HG03432 (cell line): ENCODE data around the gene SIGLEC6.

Source experiments
- ATAC-seq: cut with Tn5 transposase; IDR thresholded peaks from one replicate; pipeline ENCODE4 v1.9.1; 2021; ENCODE audit warnings: mild to moderate bottlenecking, moderate library complexity; ENCODE audit not compliant: unreplicated experiment

Gene SIGLEC6

DNA sequence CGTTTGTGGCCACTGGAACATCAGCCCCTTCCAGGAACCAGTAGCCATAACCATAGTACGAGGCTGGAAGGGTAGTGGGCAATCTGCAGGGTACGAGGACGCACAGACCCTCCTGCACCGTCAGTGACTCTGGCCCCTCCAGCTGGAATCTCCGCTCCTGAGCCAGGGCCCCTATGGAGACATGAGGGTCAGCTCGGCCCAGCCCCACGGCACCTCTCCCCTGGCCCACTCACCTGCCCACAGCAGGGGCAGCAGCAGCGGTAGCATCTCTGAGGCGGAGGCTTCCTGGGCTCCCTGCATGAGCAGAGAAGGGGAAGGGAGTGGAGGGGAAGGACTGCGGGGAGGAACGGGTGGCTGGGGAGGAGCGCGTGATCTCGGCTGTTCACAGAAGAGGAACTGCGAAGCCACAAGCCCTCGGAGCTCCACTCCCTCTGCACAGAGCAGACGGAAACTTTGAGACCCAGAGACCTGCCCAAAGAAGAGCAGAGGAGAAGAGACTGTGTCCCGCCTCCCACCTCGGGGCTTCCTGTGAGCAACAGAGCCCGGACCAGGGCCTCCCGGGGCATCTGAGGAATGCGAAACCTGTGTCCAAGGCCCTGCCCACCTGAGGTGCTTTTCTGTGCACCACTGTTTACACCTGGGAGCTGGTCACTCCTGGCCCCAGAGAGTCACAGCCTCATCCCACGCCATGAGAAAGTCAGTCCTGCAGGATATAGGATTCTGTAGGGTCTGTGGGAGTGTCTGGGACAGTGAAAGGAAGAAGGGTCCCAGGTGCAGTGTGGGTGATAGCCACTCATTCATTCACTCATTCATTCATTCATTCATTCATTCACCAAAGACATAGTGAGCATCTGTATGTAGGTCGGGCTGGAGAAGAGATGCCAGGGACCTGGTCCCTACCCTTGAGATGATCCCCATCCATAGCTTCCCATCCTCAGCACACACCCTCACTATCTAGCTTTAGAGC is at the start of gene SIGLEC6:
SIGLEC6 (minus strand) TSS at position 322 of the 967 bp plus-strand sequence; CDS start at position 300, 22 bp downstream.
- ATAC-seq = peak; percentile 54

DNA sequence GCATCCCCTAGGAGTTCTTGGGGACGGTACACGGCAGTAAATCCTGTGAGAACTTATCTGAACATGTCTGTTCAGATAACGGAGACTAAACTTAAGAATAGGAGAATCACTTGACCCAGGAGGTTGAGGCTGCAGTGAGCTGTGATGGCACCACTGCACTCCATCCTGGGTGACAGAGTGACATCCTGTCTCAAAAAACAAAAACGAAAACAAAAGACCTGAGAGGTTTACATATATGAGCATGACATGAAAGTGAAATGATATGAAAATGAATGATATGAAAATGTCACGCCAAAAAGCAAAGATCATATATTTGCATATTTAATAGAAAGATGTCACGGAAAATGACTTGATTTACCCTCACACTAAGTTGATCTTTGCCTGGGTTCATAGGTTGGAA is 45.4 kb upstream of the SIGLEC6 start:
- ATAC-seq = no peak

DNA sequence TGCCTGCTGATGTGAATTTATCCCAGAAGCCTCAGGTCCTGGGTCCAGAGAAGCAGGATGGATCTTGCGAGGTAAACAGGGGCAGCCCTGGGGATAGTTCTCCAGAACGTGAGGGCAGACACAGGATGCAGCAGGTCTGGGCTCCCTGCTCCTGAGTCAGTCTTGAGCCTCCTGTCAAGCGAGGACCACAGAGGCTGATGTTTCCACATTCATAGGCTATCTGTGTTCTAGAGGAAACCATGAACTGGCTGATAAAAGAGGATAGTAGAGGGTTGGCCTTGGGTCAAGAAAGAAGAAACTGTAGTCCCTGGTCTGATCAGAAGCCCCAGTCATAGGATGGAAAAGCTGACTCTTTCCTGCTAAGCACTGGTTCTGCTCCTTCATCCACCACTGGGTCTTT is 41.9 kb upstream of the SIGLEC6 start:
- ATAC-seq = no peak

DNA sequence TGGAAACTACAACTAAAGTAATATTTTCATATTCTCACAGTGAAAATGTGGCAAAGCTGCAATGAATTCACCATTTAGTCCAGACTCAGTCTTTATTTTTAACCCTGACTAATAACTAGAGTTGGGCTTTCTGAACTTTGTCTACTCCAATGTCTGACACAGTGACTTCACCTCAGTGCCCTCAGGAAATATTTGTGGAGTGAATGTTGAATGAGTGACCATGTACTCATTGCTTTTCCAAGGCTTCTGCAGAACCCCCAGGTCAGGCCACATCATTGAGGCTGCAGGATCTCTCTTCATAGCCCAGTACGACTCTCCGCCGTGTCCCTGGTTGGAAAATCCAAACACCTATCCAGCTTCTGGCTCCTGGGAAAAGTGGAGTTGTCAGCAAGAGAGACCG is 41.4 kb upstream of the SIGLEC6 start:
- ATAC-seq = no peak

DNA sequence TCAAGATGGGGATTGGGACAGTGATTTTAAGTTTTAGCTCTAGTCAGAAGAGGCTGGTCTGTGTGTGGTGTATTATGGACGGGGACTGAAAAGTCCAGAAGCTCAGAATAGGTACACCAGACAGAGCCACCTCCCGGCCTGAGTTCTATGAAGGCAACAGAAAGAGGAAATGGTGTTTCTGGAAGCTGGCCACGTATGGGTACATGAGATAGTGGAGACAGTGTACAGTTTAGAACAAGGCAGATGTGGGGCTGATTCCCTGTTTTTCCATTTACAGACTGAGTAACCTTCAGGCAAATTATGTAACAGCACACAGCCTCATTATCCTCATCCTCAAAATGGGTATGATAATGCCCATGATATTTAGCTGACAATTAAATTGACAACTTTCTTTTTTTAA is 40.9 kb upstream of the SIGLEC6 start:
- ATAC-seq = no peak

DNA sequence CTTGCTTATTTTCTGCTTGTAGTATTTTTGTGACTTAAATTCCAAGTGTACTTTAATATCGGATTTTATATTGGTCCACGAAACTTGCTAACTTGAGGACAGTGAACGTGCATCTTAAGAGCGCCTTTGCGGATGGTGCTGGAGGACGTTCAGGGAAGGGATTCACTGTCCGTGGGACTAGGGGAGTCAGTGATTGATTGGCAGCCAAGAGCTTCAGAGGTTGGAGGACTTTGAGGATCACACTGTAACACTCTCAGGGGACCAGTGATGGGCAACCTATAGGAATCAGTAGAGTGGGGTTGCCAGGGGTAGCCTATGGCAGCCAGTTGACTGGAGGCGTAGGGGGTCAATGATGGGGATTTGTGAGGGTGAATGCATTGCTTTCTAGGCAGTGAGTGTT is 40.1 kb upstream of the SIGLEC6 start:
- peak; percentile 14 for ATAC-seq

DNA sequence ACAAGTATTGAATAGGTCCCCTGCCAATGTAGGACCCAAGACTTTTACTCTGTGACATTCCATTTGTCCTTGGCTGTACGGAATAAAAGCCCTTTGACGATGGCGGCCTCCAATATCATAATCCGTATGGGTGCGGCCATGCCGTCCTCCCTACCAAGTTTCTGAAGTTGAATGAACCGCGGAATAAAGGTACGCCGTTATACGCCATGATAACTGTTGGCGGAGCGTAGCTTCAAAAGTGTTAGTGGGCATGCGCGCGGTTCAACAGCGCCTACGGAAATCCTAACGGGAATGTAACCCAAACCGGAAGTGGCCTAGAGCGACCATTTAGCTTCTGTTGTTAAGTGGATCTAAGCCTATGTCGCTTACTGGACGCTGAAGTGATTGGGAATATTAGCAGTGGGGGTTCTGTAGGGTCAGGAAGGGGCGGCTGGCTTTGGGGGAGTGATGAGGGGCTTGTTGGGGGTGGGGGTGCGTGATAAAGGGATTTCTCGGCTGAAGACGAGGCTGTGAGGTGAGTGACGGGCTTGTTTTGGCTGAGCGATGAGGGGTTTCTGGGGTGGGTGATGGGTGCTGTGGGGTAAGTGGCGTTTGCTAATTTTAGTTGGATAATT is 39.6 kb upstream of the SIGLEC6 start, which contains the start of gene ZNF175:
ZNF175 (plus strand) TSS at position 322 of the 614 bp plus-strand sequence. CDS start 2,047 bp downstream, outside the sequence.
- ATAC-seq = peak; percentile 78

DNA sequence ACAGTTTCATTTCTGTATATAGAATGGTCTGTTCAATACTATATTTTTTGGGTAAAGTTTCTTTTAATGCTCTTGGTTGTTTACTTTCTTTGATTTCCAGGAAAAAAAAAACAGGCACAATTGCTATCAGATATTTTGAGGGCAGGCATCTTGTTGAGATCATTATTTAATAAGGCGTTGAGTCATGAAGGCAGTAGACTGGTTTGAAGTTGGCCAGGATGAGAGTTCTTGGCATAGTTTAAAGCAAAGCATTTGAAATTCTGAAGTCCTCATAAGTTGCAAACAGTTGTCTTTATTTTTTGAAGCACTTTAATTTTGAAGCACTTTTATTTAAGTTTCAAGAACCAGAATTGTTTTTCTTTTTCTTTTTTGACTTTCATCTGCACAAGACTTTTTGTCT is 37.0 kb upstream of the SIGLEC6 start:
- no peak for ATAC-seq

DNA sequence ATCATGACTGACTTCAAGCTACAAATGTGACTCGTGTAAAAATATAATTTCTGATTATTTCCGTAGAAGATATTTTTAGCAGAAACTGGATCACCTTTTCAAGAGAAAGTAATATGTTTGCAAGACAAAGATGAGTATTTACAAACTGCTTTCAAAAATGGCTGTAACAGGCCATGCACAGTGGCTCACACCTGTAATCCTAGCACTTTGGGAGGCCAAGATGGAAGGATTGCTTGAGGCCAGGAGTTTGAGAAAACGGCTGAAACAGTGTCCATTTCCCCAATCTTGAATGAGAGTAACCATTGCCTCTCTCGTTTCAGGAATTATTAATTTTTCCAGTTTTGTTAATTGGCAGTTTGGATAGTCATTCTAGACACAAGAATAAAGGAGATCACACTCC is 36.1 kb upstream of the SIGLEC6 start:
- ATAC-seq = no peak

DNA sequence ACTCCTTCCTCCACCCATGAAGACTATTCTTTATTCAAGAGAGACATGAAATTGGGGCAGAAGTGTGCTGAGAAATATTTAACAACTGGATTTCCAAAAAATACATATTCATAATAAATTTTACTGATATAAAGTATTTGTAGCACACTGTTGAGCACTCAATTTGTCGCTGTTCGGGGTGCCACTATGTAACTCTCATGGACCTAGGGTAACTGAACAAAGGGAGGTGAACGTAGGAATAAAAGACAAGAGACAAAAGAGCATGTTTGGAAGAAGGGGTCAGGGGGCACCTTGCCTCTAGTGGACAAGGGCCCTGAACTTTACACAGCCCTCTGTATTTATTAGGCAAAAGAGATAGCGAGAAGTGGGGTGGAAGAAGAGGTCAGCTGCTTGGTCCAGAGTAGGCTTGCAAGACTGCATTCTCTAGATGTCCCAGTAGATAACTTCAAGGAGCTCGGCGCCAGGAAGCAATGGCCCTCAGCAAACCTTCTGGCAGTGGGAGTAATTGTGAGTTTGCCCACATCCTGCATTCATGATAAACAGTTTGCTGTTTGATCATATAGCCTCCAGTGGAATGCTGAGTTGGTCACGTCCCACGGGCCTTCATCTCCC is 35.1 kb upstream of the SIGLEC6 start:
- no peak for ATAC-seq

DNA sequence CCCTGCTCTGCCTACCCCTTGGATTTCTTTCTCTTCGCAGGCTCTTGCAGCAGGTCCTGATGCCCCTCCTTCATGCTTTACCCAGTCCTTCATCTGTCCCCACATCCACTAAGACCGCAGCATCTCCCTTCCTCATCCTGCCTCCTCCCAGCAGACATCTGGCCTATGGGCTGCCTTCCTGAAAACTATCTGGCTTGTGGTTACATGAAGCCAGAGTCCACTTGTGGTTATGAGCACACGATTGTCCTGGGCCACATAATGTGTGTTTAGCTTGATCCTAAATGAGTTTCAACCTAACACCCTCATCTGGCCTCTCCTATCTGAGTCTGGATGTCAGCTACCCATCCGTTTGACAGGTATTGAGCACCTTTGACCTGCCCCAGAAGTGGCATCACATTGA is 34.1 kb upstream of the SIGLEC6 start:
- no peak for ATAC-seq

DNA sequence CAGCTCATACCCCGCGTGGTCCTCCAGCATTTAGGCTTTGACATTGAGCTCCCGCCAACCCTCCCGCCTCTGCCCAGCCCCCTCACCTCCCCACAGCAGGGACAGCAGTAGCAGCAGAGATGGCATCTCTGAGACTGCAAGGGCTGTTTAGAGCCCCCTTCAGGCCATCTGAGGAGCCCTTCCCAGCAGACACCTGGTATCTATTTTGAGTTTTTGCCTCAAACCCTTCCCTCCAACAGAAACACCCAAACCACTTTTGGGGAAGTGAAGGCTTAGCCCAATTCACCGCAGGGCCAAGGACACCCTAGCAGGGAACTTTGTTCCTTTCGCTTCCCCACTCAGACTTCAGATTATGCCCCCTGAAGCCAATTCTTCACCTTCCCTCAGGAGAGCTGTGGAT is 33.3 kb upstream of the SIGLEC6 start:
- no peak for ATAC-seq

DNA sequence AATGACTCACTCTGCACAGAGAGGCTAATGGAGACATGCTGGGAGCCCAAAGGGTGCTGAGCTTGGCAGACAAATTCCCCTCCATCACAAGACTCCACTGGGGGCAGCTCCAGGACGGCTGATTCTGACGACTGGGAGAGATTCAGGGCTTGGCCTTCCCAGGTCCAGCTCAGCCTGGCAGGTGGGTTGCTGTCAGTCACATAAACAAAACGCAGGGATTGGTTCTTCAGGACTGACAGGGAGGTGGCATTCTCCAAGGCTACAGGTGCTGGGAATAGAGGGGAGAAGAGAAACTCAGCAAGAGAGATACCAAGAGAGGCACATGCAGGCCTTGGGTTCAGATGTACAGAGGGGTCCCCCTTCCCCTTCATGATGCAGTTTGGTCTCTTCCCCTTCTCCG is 28.9 kb upstream of the SIGLEC6 start:
- no peak for ATAC-seq

DNA sequence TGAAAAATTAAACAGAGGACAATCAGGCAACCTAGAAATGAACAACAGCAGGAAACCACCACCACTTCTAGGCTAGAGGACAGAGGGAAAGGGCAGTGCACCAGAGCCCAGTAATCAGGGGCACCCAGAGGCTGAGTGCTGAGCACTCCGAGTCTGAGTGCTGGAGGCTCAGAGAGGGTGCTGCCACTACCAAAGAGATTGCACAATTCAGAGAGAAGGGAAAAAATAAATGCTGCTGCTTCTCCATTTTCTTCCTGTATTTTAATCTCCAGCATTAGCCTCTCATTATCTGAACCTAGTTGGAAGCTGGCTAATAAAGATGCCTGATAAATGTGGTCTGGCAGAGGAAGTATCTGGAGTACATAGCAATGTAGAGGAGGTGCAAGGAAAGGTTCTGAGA is 27.8 kb upstream of the SIGLEC6 start:
- ATAC-seq = no peak

DNA sequence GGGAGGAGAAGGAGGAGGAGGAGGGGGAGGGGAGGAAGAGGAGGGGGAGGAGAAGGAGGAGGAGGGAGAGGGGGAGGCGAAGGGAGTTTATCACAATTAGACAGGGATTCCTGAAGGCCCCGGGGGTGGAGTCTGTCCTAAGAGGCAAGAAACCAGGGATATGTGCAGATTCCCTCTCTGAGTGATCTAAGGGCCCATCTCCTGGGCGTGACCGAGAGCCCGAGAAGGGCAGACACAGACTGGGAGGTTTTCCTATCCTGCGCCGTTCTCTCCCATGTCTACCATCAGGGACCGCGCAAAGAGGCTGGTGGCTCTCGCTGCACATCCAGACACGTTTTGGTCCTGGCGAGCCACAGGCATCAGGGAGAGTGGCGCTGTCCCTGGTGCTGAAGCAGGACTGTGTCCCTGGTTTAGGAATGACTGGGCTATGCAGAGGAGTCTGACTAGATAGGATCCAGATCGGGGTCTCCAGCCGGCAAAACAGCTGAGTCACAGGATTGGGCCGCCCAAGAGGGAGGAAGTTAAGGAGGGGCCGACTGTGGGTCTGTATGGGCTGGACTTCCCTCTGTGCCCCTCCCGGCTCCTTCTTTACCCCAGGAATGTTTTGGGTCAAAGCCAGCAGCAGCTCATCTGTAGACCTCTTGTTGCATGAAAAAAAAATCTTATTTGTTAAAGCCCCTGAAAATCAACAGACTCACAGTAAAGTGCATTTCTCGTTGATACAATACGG is 21.7 kb upstream of the SIGLEC6 start:
- ATAC-seq = no peak

DNA sequence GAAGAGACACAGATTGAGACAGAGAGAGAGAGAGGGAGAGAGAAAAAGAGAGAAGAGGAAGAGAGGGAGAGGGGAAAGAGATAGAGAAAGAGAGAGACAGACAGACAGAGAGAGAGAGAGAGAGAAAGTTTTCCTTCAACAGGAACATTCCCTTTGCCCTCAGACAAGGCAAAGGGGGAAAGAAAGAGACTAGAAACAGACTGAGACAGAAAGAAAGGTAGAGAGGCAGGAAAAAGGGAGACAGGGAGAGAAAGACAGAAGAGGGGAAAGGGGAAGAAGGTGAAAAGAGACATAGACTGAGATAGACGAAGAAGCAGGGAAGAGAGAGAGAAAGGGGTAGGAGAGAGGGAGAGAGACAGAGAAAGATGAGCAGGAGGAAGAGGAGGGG is 21.1 kb upstream of the SIGLEC6 start:
- ATAC-seq = no peak

DNA sequence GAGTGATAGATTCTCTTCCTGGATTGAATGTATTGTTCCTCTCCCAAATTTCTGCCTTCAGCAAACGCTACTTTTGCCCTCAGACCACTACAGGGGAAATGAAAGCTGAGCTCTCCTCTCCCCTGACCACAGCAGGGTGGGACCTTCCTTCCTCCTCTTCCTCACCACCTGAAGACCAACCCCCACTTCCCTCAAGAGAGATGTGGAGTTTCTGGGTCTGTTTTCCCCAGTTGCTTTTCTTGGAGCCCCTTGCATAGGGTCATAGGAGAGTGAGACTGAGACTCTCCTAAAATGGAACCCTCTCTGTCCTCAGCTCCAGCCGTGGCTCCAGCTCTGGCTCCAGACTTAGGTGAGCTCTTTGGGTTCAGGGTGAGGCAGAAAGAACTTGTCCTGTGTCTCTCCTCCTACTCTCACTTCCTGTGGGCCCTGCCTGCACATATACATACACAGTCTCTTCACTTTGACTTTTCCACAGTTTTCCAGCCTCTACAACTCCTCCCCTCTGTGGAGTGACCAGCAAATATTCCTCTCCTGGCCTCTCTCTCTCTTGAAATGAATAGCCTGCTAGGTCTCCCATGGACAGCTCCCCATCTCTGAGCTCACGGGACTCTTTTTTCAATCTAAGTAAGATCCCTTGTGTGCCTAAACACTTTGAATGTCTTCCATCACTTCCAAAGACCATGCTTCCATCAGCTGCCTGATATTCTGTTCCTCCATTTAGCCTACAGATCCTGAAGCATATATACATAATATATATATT is 20.4 kb upstream of the SIGLEC6 start:
- ATAC-seq = no peak

DNA sequence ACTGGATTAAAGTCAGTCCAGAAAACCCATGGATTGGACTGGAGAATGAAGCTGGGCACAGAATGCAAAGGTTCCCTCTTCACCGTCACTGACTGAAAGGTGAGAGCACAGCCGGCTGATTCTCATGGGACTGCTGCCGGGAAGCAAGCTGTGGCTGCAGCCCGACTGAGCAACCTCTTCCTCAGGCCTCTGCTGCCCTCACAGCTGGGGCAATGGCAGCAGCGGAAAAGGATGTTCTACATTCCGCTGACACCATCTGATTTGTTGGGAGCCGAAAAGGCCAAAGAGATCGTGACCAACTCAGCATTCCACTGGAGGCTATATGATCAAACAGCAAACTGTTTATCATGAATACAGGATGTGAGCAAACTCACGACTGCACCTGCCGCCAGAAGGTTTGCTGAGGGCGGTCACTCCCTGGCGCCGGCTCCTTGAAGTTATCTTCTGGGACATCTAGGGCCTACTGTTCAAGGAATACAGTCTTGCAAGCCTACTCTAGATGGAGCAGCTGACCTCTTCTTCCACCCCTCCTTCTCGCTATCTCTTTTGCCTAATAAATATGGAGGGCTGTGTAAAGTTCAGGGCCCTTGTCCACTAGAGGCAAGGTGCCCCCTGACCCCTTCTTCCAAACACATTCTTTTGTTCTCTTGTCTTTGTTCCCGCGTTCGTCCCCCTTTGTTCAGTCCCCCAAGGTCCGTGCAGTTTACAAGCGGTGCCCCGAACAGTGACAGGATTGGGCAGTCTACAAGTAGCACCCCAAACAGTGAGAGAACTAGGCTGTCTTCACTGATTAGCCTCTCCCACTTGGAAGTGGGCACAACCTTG is 19.6 kb upstream of the SIGLEC6 start:
- ATAC-seq = no peak

DNA sequence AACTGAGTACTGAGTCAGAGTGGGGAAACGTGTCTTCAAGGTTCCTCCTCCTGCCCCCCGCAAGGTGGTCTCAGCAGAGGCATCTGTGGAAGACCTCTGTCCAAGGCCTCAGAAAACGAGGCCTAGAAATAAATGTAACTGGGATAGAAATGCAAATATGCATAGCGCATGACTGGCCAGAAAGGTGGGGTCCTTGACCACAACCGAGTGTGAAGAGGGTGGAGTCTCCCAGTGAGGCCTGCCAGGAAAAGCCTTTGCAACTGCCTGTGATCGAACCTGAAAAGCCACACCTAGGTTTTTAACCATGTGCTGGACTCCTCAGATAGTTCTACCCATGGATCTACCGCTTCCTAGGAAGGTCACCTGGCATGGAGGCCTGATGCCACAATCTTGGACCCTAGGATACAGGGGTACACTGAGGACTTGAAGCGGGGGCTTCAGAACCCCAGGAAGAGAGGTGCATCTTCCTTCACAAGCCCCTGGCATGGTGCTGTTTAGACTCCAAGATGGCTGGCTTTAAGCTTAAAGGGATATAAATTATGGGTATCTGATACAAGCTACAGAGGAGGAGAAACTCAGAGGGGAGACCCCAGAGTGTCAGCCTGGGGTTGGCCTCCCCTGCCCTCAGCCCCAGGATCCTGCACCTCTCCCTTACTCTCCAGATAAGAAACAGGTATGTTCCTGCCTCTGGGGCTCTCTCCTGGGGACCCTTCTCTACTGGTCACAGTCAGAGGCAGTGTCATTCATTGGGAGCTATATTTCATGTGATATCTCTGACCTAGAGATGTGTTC is 18.3 kb upstream of the SIGLEC6 start:
- ATAC-seq = no peak
